ENCODE results near the gene CRTAC1.

Gene CRTAC1

GRCh38 chr10:97924678-97925077 is 105.7 kb downstream of the CRTAC1 start:
- TF ChIP-seq CTCF (IDR thresholded peaks at IDR 0.05; ENCODE audit: low read depth, low read length, missing control alignments) = no peak
- no peak for DNase-seq (ENCODE audit: extremely low read depth, low read depth)
- H3K4me3 ChIP-seq (replicated peaks; ENCODE audit: low read depth, low read length) = no peak overlapping the region

GRCh38 chr10:97923476-97923875 is 106.9 kb downstream of the CRTAC1 start:
- DNase-seq (ENCODE audit: extremely low read depth, low read depth) = no peak
- no peak for TF ChIP-seq CTCF (IDR thresholded peaks at IDR 0.05; ENCODE audit: low read depth, low read length, missing control alignments)
- no peak overlapping the region for H3K4me3 ChIP-seq (replicated peaks; ENCODE audit: low read depth, low read length)

- H3K4me3 ChIP-seq (replicated peaks; ENCODE audit: low read depth, low read length) = no peak overlapping the region
- DNase-seq (ENCODE audit: extremely low read depth, low read depth) = no peak
- TF ChIP-seq CTCF (IDR thresholded peaks at IDR 0.05; ENCODE audit: low read depth, low read length, missing control alignments) = no peak
These were observed 107.4 kb downstream of the CRTAC1 start for GRCh38 chr10:97923057-97923456.

- TF ChIP-seq CTCF (IDR thresholded peaks at IDR 0.05; ENCODE audit: low read depth, low read length, missing control alignments) = no peak
- H3K4me3 ChIP-seq (replicated peaks; ENCODE audit: low read depth, low read length) = no peak overlapping the region
- DNase-seq (ENCODE audit: extremely low read depth, low read depth) = no peak
These were observed 108.2 kb downstream of the CRTAC1 start for GRCh38 chr10:97922022-97922758.

- no peak for TF ChIP-seq CTCF (IDR thresholded peaks at IDR 0.05; ENCODE audit: low read depth, low read length, missing control alignments)
These were observed 108.8 kb downstream of the CRTAC1 start for GRCh38 chr10:97921581-97922021.

GRCh38 chr10:97920865-97921264 is 109.6 kb downstream of the CRTAC1 start:
- no peak overlapping the region for H3K4me3 ChIP-seq (replicated peaks; ENCODE audit: low read depth, low read length)
- no peak for TF ChIP-seq CTCF (IDR thresholded peaks at IDR 0.05; ENCODE audit: low read depth, low read length, missing control alignments)
- no peak for DNase-seq (ENCODE audit: extremely low read depth, low read depth)

More at GRCh38 chr10:97921581-97922021, 108.8 kb downstream of the CRTAC1 start:
- DNase-seq (ENCODE audit: extremely low read depth, low read depth) = no peak
- no peak overlapping the region for H3K4me3 ChIP-seq (replicated peaks; ENCODE audit: low read depth, low read length)

GRCh38 chr10:97919012-97919411 is 111.4 kb downstream of the CRTAC1 start:
- peak; percentile 10 for DNase-seq (ENCODE audit: extremely low read depth, low read depth)
- H3K4me3 ChIP-seq (replicated peaks; ENCODE audit: low read depth, low read length) = no peak overlapping the region
- no peak for TF ChIP-seq CTCF (IDR thresholded peaks at IDR 0.05; ENCODE audit: low read depth, low read length, missing control alignments)

All from HFF-Myc (cell line).